Vagina (tissue), 2 donors: ENCODE measurements around the gene FAM168B. TPM values are rescaled to one million over a fixed set of nuclear protein-coding genes. Genes with fewer than 3 reads are reported as not detected.

Experiments
- DNase-seq, 2 donors: peaks; one replicate each; pipeline ENCODE4 v3.0.0-alpha.2; 2017; ENCODE audit errors: extremely low spot score in 2 of 2
- H3K27ac ChIP-seq: fragments of 200-600 bp; sonication (generic); one replicate; pipeline ENCODE4 v1.5.1; 2019
- H3K27me3 ChIP-seq: fragments of 200-600 bp; sonication (generic); one replicate; pipeline ENCODE4 v1.5.1; 2019
- H3K36me3 ChIP-seq, 2 donors: fragments of 200-600 bp; sonication (generic); one replicate each; pipeline ENCODE4 v1.5.1; 2017 to 2019
- H3K4me1 ChIP-seq: fragments of 200-600 bp; sonication (generic); one replicate; pipeline ENCODE4 v1.5.1; 2019
- H3K4me3 ChIP-seq, 2 donors: fragments of 200-600 bp; sonication (generic); 1 replicate in 1 of 2; 2 replicates in 1 of 2; pipeline ENCODE4 v1.5.1; 2016 to 2019
- H3K9me3 ChIP-seq: fragments of 200-600 bp; sonication (generic); one replicate; pipeline ENCODE4 v1.5.1; 2019
- POLR2A ChIP-seq, 2 donors: fragments of 450-650 bp; IDR thresholded peaks; one replicate each; pipeline ENCODE4 v1.6.1; 2017; ENCODE audit warnings: antibody characterized with exemption in 2 of 2, mild to moderate bottlenecking in 2 of 2, moderate library complexity in 2 of 2
- POLR2AphosphoS5 ChIP-seq, 2 donors: sonication (generic); formaldehyde crosslinking; IDR thresholded peaks; one replicate each; pipeline ENCODE4 v1.9.0; 2017; ENCODE audit warnings: antibody characterized with exemption in 2 of 2, mild to moderate bottlenecking in 2 of 2, low read depth in 1 of 2; ENCODE audit not compliant: insufficient read depth in 1 of 2
- intact Hi-C: fragments of 100-400 bp; cut with DNase I; formaldehyde crosslinking; loops from one replicate; pipeline ENCODE4 v1.15.1; 2023
- total RNA-seq: library from RNA; depleted of rRNA; stranded (reverse); fragments of >200 nt; gene quantifications from one replicate; pipeline ENCODE4 v1.2.3, GENCODE V29; 2016
- TF ChIP-seq, protein P1 (sequence below), 3 experiments: fragments of 450-650 bp in 2 of 3; fragments of 200-600 bp in 1 of 3; sonication (generic) in 1 of 3; IDR thresholded peaks; one replicate each; pipeline ENCODE4 v1.5.1; 2017 to 2019; ENCODE audit warnings: antibody characterized with exemption in 3 of 3, mild to moderate bottlenecking in 2 of 3, moderate library complexity in 2 of 3

FAM168B gene, protein sequence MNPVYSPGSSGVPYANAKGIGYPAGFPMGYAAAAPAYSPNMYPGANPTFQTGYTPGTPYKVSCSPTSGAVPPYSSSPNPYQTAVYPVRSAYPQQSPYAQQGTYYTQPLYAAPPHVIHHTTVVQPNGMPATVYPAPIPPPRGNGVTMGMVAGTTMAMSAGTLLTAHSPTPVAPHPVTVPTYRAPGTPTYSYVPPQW
- 56.7 TPM for total RNA-seq

DNA sequence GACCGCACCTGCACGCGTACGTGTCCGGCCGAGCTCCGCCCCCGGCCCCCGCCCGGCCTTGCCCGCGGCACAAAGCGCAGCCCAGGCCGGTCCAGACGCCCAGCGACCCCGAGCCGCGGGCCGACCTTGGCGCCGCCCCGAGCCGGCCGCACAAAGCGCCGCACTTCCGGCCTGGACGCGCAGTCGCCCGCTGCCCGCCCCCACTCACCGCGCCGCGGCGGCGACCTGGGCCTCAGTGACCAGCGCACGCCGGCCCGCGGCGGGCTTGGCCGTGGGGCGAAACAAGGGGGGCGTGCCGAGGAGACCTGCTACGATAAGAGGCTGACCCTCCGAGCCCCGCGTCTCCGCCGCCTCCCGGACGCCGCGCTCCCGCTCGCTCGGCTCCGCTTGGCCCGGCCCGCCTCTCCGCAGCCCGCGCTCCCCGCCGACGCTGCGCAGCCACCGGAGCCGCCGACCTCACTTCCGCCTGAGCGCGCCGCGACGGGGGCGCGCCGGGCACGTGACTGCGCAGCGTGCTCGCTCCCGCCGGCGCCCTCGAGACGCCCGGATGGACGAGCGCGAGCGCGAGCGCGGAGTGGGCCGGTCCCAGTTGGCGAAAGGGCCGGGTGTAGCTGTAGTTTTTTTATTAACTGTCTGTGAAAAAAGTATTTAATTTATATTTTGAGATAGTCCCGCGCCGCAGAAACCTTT is at the start of gene FAM168B:
Gene FAM168B (minus strand): TSS at position 455 of the 690 bp plus-strand sequence. CDS start 10,814 bp downstream, outside the sequence.
- TF ChIP-seq POLR2A (IDR thresholded peaks at IDR 0.05), result peak in 1 of 2 donors; percentile 93
- TF ChIP-seq, protein P1, sequence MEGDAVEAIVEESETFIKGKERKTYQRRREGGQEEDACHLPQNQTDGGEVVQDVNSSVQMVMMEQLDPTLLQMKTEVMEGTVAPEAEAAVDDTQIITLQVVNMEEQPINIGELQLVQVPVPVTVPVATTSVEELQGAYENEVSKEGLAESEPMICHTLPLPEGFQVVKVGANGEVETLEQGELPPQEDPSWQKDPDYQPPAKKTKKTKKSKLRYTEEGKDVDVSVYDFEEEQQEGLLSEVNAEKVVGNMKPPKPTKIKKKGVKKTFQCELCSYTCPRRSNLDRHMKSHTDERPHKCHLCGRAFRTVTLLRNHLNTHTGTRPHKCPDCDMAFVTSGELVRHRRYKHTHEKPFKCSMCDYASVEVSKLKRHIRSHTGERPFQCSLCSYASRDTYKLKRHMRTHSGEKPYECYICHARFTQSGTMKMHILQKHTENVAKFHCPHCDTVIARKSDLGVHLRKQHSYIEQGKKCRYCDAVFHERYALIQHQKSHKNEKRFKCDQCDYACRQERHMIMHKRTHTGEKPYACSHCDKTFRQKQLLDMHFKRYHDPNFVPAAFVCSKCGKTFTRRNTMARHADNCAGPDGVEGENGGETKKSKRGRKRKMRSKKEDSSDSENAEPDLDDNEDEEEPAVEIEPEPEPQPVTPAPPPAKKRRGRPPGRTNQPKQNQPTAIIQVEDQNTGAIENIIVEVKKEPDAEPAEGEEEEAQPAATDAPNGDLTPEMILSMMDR (IDR thresholded peaks at IDR 0.05), result no peak

DNA sequence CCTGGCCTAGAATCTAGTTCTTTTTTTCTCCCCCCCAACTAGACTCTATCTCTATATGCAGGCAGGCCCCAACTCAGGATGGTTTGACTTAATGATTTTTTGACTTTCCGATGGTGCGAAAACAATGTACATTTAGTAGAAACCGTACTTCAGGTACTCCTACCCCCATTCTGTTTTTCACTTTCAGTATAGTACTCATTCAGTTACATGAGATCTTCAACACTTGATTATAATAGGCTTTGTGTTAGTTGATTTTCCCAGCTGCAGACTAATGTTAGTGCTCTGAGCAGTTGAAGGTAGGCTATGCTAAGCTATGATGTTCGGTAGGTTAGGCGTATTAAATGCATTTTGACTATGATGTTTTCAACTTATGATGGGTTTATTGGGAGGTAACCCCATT is 49.6 kb upstream of the FAM168B start:
- Histone ChIP-seq H3K4me3 (no peak overlapping the region), H3K36me3 (peaks cover 7 to 45% of the 10 kb centered on the region in 2 donors), H3K27ac (no peak overlapping the region), H3K4me1 (no peaks in the 10 kb centered on the region), H3K27me3 (no peaks in the 10 kb centered on the region), H3K9me3 (no peaks in the 10 kb centered on the region)
- DNase-seq, result no peak
- intact Hi-C loops, result no loop called here
- TF ChIP-seq, protein P1 (IDR thresholded peaks at IDR 0.05), result no peak
- TF ChIP-seq POLR2A (IDR thresholded peaks at IDR 0.05) (no peak), POLR2AphosphoS5 (IDR thresholded peaks at IDR 0.05; ENCODE audit: insufficient read depth in 1 of 2, low read depth in 1 of 2) (no peak)

More for the DNA sequence above, at the start of gene FAM168B:
- Histone ChIP-seq H3K4me1 (peaks cover 25% of the 10 kb centered on the region), H3K27me3 (no peaks in the 10 kb centered on the region), H3K36me3 (peaks cover 0 to 7% of the 10 kb centered on the region in 2 donors), H3K4me3 (peak within 1 kb of the TSS; percentile 80 to 100), H3K27ac (peak within 1 kb of the TSS; percentile 94), H3K9me3 (no peaks in the 10 kb centered on the region)
- DNase-seq, result peak in 1 of 2 donors; percentile 88
- intact Hi-C loops, result no loop called here

DNA sequence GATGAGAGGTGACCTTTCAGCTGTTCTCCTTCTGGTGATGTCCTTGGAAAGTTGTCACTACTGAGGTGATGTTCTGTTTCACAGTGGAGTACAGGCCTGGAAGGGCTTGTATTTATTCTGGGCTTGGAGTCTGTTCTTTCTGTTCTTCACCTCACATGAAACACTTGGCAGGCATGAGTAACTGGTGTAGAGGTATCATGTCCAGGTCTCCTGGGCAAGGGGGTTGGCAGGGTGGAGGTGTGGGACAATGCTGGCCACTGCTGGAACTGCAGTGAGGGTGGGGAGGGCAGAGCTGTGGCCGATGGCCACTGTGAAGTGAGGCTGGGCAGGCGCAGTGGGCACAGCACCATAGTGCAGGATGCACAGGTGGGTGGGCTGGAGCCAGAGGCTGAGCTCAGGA is 47.3 kb upstream of the FAM168B start:
- no peak for DNase-seq
- Histone ChIP-seq H3K27me3 (no peaks in the 10 kb centered on the region), H3K36me3 (peaks cover 7 to 31% of the 10 kb centered on the region in 2 donors)

DNA sequence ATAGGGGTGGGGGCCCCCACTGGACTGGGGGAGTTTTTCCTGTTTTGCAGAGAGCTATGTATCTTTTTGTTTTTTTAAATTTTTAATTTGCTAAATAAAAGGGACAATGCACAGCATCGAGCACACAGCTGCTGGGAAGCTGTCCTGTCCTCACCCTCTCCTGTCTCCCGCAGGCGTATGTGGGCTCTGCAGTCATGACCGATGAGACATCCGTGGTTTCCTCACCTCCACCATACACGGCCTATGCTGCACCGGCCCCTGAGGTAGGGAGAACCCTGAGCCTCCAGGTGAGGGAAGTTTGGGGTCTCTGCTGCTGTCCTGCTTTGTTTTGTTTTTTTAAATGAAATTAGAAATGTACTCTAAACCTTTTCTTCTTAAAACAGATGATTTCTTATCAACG is 39.5 kb upstream of the FAM168B start:
- Histone ChIP-seq H3K4me1 (no peaks in the 10 kb centered on the region), H3K27me3 (no peaks in the 10 kb centered on the region), H3K4me3 (no peak overlapping the region), H3K27ac (no peak overlapping the region), H3K36me3 (peaks cover 0 to 43% of the 10 kb centered on the region in 2 donors), H3K9me3 (no peaks in the 10 kb centered on the region)
- intact Hi-C loops, result no loop called here
- no peak for DNase-seq
- TF ChIP-seq, protein P1 (IDR thresholded peaks at IDR 0.05), result no peak
- TF ChIP-seq POLR2AphosphoS5 (IDR thresholded peaks at IDR 0.05; ENCODE audit: insufficient read depth in 1 of 2, low read depth in 1 of 2), result no peak
- TF ChIP-seq POLR2A (IDR thresholded peaks at IDR 0.05), result no peak

More for the DNA sequence above, 47.3 kb upstream of the FAM168B start:
- Histone ChIP-seq H3K4me3 (no peak overlapping the region), H3K27ac (no peak overlapping the region), H3K9me3 (no peaks in the 10 kb centered on the region), H3K4me1 (no peaks in the 10 kb centered on the region)
- TF ChIP-seq POLR2AphosphoS5 (IDR thresholded peaks at IDR 0.05; ENCODE audit: insufficient read depth in 1 of 2, low read depth in 1 of 2), result no peak
- TF ChIP-seq, protein P1 (IDR thresholded peaks at IDR 0.05), result no peak
- intact Hi-C loops, result no loop called here

DNA sequence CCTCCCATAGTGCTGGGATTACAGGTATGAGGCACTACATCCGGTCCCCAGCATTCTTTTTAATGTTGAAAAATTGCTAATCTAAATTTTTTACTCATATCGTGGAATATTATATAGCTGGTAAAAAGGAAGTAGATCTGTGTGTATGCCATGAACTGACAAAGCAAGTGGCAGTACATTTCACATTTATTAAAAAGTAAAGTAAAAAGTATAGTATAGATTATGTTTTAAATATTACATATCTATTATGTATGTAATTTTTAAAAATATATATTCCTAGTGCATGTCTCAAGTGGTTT is 37.0 kb upstream of the FAM168B start:
- Histone ChIP-seq H3K27me3 (no peaks in the 10 kb centered on the region), H3K9me3 (no peaks in the 10 kb centered on the region), H3K4me3 (no peak overlapping the region), H3K4me1 (no peaks in the 10 kb centered on the region), H3K36me3 (peaks cover 0 to 64% of the 10 kb centered on the region in 2 donors), H3K27ac (no peak overlapping the region)
- DNase-seq, result no peak
- intact Hi-C loops, result no loop called here
- no peak for TF ChIP-seq POLR2AphosphoS5 (IDR thresholded peaks at IDR 0.05; ENCODE audit: insufficient read depth in 1 of 2, low read depth in 1 of 2)
- no peak for TF ChIP-seq POLR2A (IDR thresholded peaks at IDR 0.05)
- TF ChIP-seq, protein P1 (IDR thresholded peaks at IDR 0.05), result no peak
